ENCODE results near the gene HRH4. TPM values are rescaled to one million over a fixed set of nuclear protein-coding genes. Genes with fewer than 3 reads are reported as not detected.

Gene HRH4
- total and polyA plus RNA-seq, 4 donors = 0.19 to 0.89 (median 0.54) TPM; not detected in 1

DNA sequence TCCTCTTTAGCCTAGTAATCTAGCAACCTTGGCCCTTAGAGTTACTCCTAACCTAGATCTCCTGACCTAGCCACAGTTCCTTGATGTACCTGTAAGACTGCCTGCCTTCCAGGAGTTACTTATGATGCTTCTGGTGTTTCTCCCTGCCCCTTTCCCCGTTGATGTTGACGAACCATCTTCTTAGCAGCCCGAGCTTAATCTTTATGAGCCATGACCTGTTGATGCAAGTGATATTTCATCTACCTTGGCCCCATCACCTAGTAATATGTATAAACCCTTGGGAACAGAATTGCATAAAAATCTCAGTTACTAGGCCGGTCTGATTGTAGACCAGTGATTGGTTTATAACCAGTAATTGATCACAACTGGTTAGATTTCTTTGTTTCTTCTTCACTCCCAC is 31.2 kb upstream of the HRH4 start:
- Histone ChIP-seq H3K27ac (ENCODE audit: low read depth in 1 of 2, low read length in 1 of 2) (no peak overlapping the region), H3K9ac (ENCODE audit: insufficient read depth in 1 of 2, low read length in 2 of 2) (no peak overlapping the region), H3K36me3 (ENCODE audit: control insufficient read depth in 4 of 4, insufficient read depth in 4 of 4, low read length in 4 of 4) (peaks cover 1 to 18% (median 10%) of the 10 kb centered on the region in 4 donors), H3K4me1 (ENCODE audit: control insufficient read depth in 5 of 5, insufficient read depth in 5 of 5, low read length in 5 of 5) (peaks cover 0 to 7% (median 5%) of the 10 kb centered on the region in 5 donors), H3K4me3 (no peak overlapping the region), H3K9me3 (ENCODE audit: control insufficient read depth in 4 of 4, insufficient read depth in 3 of 4, low read length in 3 of 4) (no peaks in the 10 kb centered on the region), H3K27me3 (ENCODE audit: control insufficient read depth in 3 of 3, insufficient read depth in 3 of 3, low read length in 2 of 3) (peaks cover 0 to 6% (median 4%) of the 10 kb centered on the region in 3 donors)
- DNase-seq (no peak), ATAC-seq (ENCODE audit: insufficient read depth, low FRiP score) (no peak)
- TF ChIP-seq CTCF (IDR thresholded peaks at IDR 0.05; ENCODE audit: control extremely low read depth, extremely low read depth) = no peak
- WGBS, 2 donors = 96 to 97% methylated on average over 4 of the region's 4 CpGs

GRCh38 chr18:24432618-24433017 is 27.8 kb upstream of the HRH4 start:
- ATAC-seq (ENCODE audit: insufficient read depth, low FRiP score) = no peak
- Histone ChIP-seq H3K4me1 (ENCODE audit: control insufficient read depth in 5 of 5, insufficient read depth in 5 of 5, low read length in 5 of 5) (peaks cover 0 to 4% (median under 1%) of the 10 kb centered on the region in 5 donors), H3K9me3 (ENCODE audit: control insufficient read depth in 4 of 4, insufficient read depth in 3 of 4, low read length in 3 of 4) (no peaks in the 10 kb centered on the region), H3K27ac (ENCODE audit: low read depth in 1 of 2, low read length in 1 of 2) (no peak overlapping the region), H3K36me3 (ENCODE audit: control insufficient read depth in 4 of 4, insufficient read depth in 4 of 4, low read length in 4 of 4) (peaks cover 5 to 22% (median 12%) of the 10 kb centered on the region in 4 donors), H3K9ac (ENCODE audit: insufficient read depth in 1 of 2, low read length in 2 of 2) (no peak overlapping the region), H3K27me3 (ENCODE audit: control insufficient read depth in 3 of 3, insufficient read depth in 3 of 3, low read length in 2 of 3) (no peaks in the 10 kb centered on the region), H3K4me3 (no peak overlapping the region)
- no peak for TF ChIP-seq CTCF (IDR thresholded peaks at IDR 0.05; ENCODE audit: control extremely low read depth, extremely low read depth)
- DNase-seq = no peak
- 65 to 89% methylated on average over 3 of the region's 3 CpGs for WGBS, 2 donors

DNA sequence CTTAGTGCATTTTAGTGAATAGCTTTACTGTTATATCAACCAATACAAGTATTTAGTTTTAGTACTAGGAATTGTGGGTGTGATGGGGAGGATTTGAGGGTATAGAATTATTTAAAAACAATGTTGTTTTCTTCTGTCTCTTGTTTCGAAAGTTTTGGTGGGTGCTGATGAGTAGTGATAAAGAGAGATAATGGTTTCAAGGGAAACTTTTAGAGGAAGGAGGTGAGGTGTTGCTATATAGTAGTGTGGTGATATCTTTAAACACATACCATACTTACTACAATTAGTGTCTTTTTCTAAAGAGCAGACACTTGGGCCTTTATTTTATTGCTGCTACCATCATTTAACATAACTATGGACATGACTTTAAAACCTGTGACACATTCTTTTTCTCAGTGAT is 23.5 kb upstream of the HRH4 start:
- Histone ChIP-seq H3K9ac (ENCODE audit: insufficient read depth in 1 of 2, low read length in 2 of 2) (no peak overlapping the region), H3K27me3 (ENCODE audit: control insufficient read depth in 3 of 3, insufficient read depth in 3 of 3, low read length in 2 of 3) (no peaks in the 10 kb centered on the region), H3K36me3 (ENCODE audit: control insufficient read depth in 4 of 4, insufficient read depth in 4 of 4, low read length in 4 of 4) (peaks cover 0 to 20% (median 12%) of the 10 kb centered on the region in 4 donors), H3K9me3 (ENCODE audit: control insufficient read depth in 4 of 4, insufficient read depth in 3 of 4, low read length in 3 of 4) (no peaks in the 10 kb centered on the region), H3K27ac (ENCODE audit: low read depth in 1 of 2, low read length in 1 of 2) (no peak overlapping the region), H3K4me3 (no peak overlapping the region), H3K4me1 (ENCODE audit: control insufficient read depth in 5 of 5, insufficient read depth in 5 of 5, low read length in 5 of 5) (no peaks in the 10 kb centered on the region)
- 88 to 92% methylated on average over 1 of the region's 1 CpG for WGBS, 2 donors
- DNase-seq = no peak
- TF ChIP-seq CTCF (IDR thresholded peaks at IDR 0.05; ENCODE audit: control extremely low read depth, extremely low read depth) = no peak
- no peak for ATAC-seq (ENCODE audit: insufficient read depth, low FRiP score)

DNA sequence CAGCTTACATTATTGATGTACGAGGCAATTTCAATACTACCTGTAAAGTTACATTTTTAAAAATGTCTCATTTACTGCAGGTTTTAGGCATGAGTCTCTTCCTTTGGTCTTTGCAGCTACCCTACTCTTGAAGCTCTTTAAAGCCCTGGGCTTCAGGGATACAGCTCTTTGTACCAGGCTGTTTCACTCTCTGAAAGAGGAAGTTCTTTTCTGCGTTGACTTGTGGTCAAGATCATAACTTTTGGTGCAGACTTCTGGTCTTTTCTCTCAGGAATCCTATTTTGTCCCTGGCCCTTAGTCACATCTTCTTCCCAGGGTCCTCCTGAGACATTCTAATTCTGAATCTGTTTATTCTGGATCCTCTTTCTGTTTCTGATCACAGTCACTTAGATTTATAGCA is 16.6 kb upstream of the HRH4 start:
- H3K9ac ChIP-seq (ENCODE audit: insufficient read depth in 1 of 2, low read length in 2 of 2) = no peak overlapping the region
- no peaks in the 10 kb centered on the region for H3K4me1 ChIP-seq (ENCODE audit: control insufficient read depth in 5 of 5, insufficient read depth in 5 of 5, low read length in 5 of 5)
- no peaks in the 10 kb centered on the region for H3K9me3 ChIP-seq (ENCODE audit: control insufficient read depth in 4 of 4, insufficient read depth in 3 of 4, low read length in 3 of 4)
- H3K36me3 ChIP-seq (ENCODE audit: control insufficient read depth in 4 of 4, insufficient read depth in 4 of 4, low read length in 4 of 4) = peaks cover 8 to 28% (median 14%) of the 10 kb centered on the region in 4 donors
- DNase-seq (no peak), ATAC-seq (ENCODE audit: insufficient read depth, low FRiP score) (no peak)
- H3K4me3 ChIP-seq = no peak overlapping the region
- no peak overlapping the region for H3K27ac ChIP-seq (ENCODE audit: low read depth in 1 of 2, low read length in 1 of 2)
- 38 to 71% methylated on average over 2 of the region's 2 CpGs for WGBS, 2 donors
- no peak for TF ChIP-seq CTCF (IDR thresholded peaks at IDR 0.05; ENCODE audit: control extremely low read depth, extremely low read depth)
- no peaks in the 10 kb centered on the region for H3K27me3 ChIP-seq (ENCODE audit: control insufficient read depth in 3 of 3, insufficient read depth in 3 of 3, low read length in 2 of 3)

Measured in lung (tissue), 12 donors.